GM15510 (cell line): Measurements from ENCODE around the gene PPFIA3.

Experiments
- POLR2A ChIP-seq: IDR thresholded peaks from 3 replicates; pipeline ENCODE4 v1.6.1; 2011; ENCODE audit warnings: borderline replicate concordance; ENCODE audit not compliant: insufficient read length; ENCODE audit errors: extremely low read depth

Gene PPFIA3

GRCh38 chr19:49168421-49168820, 49.1 kb downstream of the PPFIA3 start:
- no peak for TF ChIP-seq POLR2A

- no peak for TF ChIP-seq POLR2A
These were observed 53.9 kb downstream of the PPFIA3 start for GRCh38 chr19:49173198-49173597.

- no peak for TF ChIP-seq POLR2A
These were observed 61.3 kb downstream of the PPFIA3 start for GRCh38 chr19:49180659-49181058.

- no peak for TF ChIP-seq POLR2A
These were observed 63.6 kb downstream of the PPFIA3 start for GRCh38 chr19:49182848-49183375.

- no peak for TF ChIP-seq POLR2A
These were observed 66.8 kb downstream of the PPFIA3 start for GRCh38 chr19:49186108-49186507.

- no peak for TF ChIP-seq POLR2A
These were observed 69.4 kb downstream of the PPFIA3 start for GRCh38 chr19:49188626-49189200.

GRCh38 chr19:49189259-49189658, 69.9 kb downstream of the PPFIA3 start:
- no peak for TF ChIP-seq POLR2A

- no peak for TF ChIP-seq POLR2A
These were observed 71.4 kb downstream of the PPFIA3 start for GRCh38 chr19:49190781-49191180.

GRCh38 chr19:49193822-49194394, 74.6 kb downstream of the PPFIA3 start:
- TF ChIP-seq POLR2A = no peak

- no peak for TF ChIP-seq POLR2A
These were observed 75.1 kb downstream of the PPFIA3 start for GRCh38 chr19:49194408-49194807.

GRCh38 chr19:49196527-49197240, 77.3 kb downstream of the PPFIA3 start:
- TF ChIP-seq POLR2A = no peak

GRCh38 chr19:49200238-49200862, 81.0 kb downstream of the PPFIA3 start:
- no peak for TF ChIP-seq POLR2A
